ENCODE results near the gene TNFRSF8.

The TNFRSF8 gene

GRCh38 chr1:12113433-12114339 is 50.6 kb downstream of the TNFRSF8 start:
- TF ChIP-seq CTCF (conservative IDR thresholded peaks at IDR 0.05; ENCODE audit: control insufficient read depth, insufficient read depth, low read depth, low read length): no peak
- peak; percentile 61 for DNase-seq (ENCODE audit: low read depth)
- H3K4me3 ChIP-seq (ENCODE audit: control insufficient read depth, low read depth, low read length): no peak overlapping the region

- TF ChIP-seq CTCF (conservative IDR thresholded peaks at IDR 0.05; ENCODE audit: control insufficient read depth, insufficient read depth, low read depth, low read length): no peak
- no peak for DNase-seq (ENCODE audit: low read depth)
- no peak overlapping the region for H3K4me3 ChIP-seq (ENCODE audit: control insufficient read depth, low read depth, low read length)
Measured at GRCh38 chr1:12114340-12114683, 51.2 kb downstream of the TNFRSF8 start.

- no peak overlapping the region for H3K4me3 ChIP-seq (ENCODE audit: control insufficient read depth, low read depth, low read length)
- TF ChIP-seq CTCF (conservative IDR thresholded peaks at IDR 0.05; ENCODE audit: control insufficient read depth, insufficient read depth, low read depth, low read length): no peak
- DNase-seq (ENCODE audit: low read depth): no peak
Measured at GRCh38 chr1:12114916-12115315, 51.8 kb downstream of the TNFRSF8 start.

- DNase-seq (ENCODE audit: low read depth): peak; percentile 57
- no peak overlapping the region for H3K4me3 ChIP-seq (ENCODE audit: control insufficient read depth, low read depth, low read length)
Measured at GRCh38 chr1:12121212-12122003, 58.3 kb downstream of the TNFRSF8 start.

GRCh38 chr1:12123172-12123571 is 60.1 kb downstream of the TNFRSF8 start:
- no peak for DNase-seq (ENCODE audit: low read depth)
- H3K4me3 ChIP-seq (ENCODE audit: control insufficient read depth, low read depth, low read length): no peak overlapping the region

More at GRCh38 chr1:12121212-12122003, 58.3 kb downstream of the TNFRSF8 start:
- TF ChIP-seq CTCF (conservative IDR thresholded peaks at IDR 0.05; ENCODE audit: control insufficient read depth, insufficient read depth, low read depth, low read length): no peak

More at GRCh38 chr1:12123172-12123571, 60.1 kb downstream of the TNFRSF8 start:
- no peak for TF ChIP-seq CTCF (conservative IDR thresholded peaks at IDR 0.05; ENCODE audit: control insufficient read depth, insufficient read depth, low read depth, low read length)
